K562 (cell line): ENCODE measurements around the gene PRKG1. TPM values are rescaled to one million over a fixed set of nuclear protein-coding genes. Genes with fewer than 3 reads are reported as not detected.

Source experiments
- HMGN3 ChIP-seq: IDR thresholded peaks from 2 replicates; pipeline ENCODE4 v1.6.1; 2011; ENCODE audit warnings: borderline replicate concordance, low read depth, mild to moderate bottlenecking, mixed read lengths, low read length; ENCODE audit not compliant: insufficient read length; ENCODE audit errors: extremely low read depth
- MGA ChIP-seq: fragments of 450-650 bp; IDR thresholded peaks from 2 replicates; pipeline ENCODE4 v1.6.1; 2016; ENCODE audit warnings: mild to moderate bottlenecking, moderate library complexity
- polyA plus RNA-seq, 8 experiments: library from polyadenylated mRNA; depleted of rRNA in 4 of 8; stranded (reverse) in 5 of 8; unstranded in 3 of 8; fragments of >200 nt; fragmentation: Nextera tagmentation in 2 of 8; fragmentation: Illumina TruSeq in 1 of 8; extraction: Ambion mirVana in 2 of 8; extraction: Trizol in 1 of 8; gene quantifications; 2 replicates each; pipeline versions ENCODE4 v1.2.1 to v1.2.3, GENCODE V29; 2011 to 2014; ENCODE audit warnings: inconsistent platforms in 1 of 8, missing spikeins in 1 of 8
- total RNA-seq, 7 experiments: library from RNA; depleted of rRNA in 6 of 7; stranded (reverse); fragments of >200 nt in 6 of 7; fragmentation: Illumina TruSeq in 2 of 7; extraction: Trizol in 2 of 7; gene quantifications; 2 replicates each; pipeline versions ENCODE4 v1.2.1 to v1.2.3, GENCODE V29; 2011 to 2021; ENCODE audit warnings: low replicate concordance in 1 of 7

The PRKG1 gene
- total and polyA plus RNA-seq, 9 of the 15 experiments (the other 6 are each of a cell fraction or from before 2014, with no cell fraction given), result 0.22 TPM; not detected in 8

GRCh38 chr10:51569467-51569866, 495.2 kb downstream of the PRKG1 start (continued):
- no peak for TF ChIP-seq MGA
- TF ChIP-seq HMGN3, result no peak
